ENCODE measurements around the gene RHCG.

The RHCG gene

DNA sequence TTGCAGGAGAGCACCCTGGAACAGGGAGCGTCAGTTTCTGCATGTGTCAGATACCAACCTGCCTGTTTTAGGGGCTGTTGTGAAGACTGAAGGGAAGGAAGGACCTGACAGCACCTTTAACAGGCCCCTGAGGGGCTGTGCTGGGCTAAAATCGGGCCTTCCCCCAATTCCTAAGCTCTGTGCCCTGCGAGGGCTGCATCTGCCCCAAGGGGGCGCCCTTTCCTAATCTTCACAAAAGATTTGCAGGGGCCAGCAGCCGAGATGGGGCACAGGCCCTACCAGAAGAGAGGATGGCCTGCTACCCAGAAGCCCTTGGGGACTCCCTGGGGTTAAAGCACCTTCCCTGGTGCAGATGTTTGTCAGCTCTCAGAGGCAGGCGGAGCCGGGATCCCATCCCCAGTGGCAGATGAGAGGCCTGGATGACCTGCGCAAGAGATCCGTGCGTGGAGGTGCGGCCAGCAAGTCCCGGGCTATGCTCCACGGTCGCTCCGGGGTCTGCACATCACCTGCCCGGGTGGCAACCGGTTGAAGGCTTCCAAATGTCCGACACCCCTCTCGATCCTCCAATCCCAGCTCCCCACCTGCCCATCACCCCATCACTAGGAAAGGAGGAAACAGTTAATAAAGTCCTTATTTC, 53.6 kb downstream of the RHCG start:
- no peak for DNase-seq

DNA sequence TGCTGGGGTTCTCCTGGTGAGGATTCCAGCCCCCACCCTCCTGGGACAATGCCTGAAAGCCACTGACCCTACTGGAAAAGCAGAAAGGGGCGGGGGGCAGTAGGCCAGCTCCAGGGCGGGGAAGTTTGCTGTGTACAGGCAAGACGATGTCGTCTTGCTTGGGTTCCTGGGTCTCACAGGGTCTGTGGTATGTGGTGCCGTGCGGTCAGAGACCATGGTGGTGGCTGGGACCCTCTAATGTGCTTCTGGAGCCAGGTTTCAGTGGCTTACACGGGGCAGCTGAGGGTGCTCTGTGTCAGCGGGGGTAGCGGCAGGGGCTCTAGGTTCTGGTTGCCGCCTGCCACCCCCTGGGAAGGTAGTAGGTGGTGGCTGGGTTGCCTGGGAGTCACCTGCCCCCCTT, 54.2 kb downstream of the RHCG start:
- DNase-seq: no peak

DNA sequence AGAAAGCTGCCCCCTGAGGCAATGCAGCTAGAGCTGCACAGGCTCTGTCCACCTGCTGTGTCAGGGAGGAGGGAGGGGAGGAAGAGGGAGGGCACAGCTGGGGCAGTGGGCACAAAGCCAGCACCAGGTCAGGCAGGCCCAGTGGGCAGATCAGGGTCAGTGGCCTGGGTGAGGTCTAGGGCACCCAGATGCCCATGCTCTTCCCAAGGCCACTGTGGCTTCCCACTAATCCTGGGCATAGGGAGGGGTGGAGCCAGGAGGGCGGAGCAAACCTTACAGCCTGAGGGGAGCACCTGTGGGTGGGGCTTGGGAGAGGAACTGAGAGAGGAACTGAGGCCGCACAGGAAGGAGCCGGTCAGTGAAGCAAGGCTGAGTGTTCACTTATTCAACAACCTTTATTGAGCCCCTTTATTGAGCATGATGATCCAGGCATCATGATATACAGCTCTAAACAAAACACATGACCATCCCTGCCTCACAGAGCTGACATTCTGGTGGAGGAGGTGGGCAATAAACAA, 55.0 kb downstream of the RHCG start:
- DNase-seq: no peak

DNA sequence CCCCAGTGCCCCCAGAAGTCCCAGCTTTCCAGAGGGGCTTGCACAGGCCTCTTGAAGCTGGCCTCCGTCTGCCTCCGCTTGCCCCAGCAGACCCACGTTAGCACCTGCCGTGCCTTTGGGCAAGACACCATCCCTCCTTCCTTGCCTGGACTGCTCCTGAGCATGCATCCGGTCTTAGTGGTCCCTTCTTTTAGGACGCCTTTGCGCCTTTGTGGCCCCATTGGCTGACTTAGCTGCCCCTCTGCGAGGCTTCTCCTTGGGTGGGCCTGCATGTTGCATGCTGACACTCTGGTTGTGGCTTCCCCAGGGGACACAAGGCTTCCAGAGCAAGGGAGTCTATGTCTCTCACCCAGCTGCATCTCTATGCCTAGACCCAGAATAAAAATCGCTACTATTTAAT, 56.6 kb downstream of the RHCG start:
- no peak for DNase-seq

DNA sequence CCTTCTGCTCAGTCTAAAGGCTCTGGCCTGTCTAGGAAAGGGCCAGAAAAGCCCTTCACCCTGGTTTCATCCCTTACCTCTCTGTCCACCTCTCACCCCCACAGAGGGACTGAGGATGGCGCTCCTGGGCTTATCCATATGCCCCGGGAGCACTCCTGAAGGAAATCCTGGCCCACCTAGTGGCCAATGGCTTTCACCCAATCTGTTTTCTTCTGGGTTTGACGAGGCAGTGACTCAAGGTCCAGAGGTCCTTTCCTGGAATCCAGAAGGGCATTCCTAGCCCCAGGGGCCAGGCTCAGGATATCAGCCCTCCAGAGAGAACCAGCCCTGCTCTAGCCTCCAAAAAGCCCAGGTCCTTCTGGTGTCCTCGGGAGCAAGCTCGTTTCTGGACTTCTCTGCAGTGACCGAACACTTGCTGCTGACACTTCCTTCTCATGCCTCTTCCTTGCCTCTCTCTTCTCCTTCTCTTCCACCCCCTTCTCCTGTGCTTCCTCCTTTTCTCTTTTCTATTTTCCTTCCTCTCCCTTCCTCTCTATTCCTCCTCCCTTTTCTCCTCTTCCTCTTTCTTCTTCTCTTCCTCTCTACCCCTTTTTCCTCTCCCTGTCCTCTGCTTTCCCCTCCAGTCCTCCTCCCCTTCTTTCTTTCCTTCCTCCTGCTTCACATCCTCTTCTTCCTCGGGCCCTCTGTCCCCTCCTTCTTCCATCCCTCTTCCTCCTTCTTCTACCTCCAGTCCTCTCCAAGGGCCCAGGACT, 59.6 kb downstream of the RHCG start:
- no peak for DNase-seq

DNA sequence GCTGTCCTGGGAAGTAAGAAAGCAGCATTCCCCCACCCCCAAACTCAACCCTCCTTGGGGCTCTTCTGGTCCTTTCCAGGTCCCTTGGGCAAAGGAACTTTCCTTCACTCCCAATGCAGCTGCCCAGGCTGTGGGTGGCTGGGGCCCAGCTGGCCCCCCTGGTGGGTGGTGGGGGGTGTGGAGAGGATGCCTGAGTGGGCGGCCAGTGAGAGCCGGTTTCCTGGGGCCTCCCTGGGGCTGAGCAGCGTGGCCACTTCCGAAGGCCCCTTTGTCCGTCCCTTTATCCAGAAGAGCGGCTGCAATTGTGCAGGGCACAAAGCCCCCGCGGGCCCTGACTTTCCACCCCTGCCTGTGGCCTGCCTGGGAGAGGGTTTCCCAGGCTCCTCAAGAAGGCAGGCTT, 61.0 kb downstream of the RHCG start:
- no peak for DNase-seq

DNA sequence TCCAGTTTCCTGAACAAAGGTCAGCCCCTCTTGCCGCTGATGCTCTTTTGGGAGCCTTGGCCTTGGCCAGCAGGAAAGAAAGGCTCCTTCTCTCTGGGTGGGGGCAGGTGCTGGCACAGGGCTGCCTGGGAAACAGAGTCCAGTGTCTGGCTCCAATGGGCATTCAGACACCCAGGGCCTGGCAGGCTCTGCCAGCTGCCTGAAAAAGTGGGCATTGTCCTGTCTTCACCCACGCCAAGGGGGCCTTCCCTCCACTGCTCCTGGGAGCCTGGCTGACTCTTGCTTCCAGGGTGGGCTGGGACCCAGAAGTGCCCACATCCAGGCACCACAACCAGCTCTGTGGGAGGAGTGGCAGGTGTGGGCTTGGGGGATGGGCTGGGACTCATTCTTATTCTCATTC, 62.7 kb downstream of the RHCG start:
- no peak for DNase-seq

DNA sequence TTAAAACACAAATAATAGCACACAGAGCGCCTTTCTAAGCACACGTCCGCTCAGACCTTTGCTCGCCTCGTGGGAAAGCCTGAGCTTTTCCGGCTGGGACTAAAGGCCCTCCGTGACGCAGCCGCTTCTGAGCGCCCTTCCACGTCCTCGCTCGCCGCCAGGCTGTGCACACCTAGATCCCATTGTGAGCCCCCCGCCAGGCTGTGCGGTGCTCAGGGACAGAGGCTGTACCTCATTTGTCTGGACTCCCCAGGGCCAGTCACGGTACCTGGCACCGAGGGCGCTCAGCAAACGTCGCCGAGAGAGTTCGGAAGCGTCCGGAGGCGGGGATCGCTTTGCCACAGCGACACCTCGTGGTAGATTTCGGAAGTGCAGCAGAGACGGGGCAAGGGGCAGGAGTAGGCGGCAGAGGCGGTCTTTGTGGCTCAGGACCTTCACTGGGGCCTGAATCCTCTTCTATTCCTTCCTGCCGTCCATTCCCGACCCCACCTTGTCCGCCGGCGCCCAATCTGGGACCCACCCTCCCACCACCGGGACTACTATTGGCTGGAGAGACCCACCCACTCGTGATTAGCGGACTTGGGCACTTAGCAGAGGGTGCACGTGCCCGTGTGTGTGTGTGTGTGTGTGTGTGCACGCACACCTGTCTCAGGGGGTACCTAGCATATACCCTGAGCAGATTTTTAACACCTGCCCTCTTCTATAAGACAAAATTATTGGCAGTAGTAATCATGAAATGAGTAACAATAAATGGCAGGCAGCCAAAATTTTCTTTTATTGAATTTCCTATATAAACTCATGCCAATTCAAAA, 65.6 kb downstream of the RHCG start:
- no peak for DNase-seq

DNA sequence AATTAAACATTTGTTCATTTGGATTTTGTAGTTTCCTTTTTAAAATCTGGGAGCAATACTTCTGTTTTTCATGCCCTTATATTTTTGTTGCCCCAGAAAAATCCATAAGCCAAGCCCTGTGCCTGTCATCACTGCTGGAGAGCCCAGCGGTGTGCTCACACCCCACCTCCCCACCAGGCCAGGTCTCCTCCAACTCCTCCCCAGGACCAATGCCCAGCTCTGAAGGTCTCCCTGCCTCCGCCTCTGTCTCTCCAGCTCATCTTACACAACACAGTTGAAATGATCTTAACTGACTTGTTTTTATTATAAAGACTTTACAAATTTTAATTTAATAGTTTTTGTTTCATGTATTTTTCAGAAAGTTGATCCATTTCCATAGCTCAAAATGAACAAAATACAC, 66.4 kb downstream of the RHCG start:
- no peak for DNase-seq

DNA sequence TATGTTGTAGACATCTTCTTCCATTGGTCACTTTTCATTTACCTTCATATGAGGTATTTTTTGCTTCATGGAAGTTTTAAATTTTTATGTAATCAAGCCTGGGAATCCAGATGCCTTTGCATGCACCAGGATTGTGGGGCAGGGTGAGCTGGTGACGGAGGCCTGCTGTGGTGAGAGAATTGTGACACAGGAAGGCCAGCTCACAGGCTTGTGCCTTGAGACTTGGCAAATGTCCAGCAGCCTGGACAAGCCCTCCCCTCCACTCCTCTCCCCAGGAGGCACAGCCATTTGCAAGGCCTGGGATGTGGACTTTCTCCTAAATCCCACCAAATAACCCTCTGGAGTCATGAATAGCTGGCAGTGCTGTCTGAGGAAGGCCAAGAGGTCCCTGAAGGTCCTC, 67.4 kb downstream of the RHCG start:
- DNase-seq: no peak

DNA sequence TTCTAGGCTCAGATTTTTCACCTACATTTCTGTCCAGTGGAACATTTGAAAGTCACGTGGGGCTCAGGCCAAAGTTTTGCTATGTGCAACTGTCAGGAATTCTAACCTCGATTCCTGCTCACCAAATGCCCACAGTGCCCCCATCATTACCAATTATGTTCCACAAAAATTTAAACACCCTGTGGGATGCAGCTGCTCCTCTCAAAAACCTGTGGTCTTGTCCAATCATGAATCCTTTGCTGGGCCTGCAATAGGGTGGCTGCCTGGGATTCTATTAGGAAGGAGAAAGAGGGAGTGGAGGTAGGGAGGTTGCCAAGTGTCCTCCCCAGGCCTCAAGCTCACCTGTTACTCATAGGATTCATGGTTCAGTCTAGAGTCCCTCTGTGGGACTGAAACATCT, 68.1 kb downstream of the RHCG start:
- DNase-seq: no peak

DNA sequence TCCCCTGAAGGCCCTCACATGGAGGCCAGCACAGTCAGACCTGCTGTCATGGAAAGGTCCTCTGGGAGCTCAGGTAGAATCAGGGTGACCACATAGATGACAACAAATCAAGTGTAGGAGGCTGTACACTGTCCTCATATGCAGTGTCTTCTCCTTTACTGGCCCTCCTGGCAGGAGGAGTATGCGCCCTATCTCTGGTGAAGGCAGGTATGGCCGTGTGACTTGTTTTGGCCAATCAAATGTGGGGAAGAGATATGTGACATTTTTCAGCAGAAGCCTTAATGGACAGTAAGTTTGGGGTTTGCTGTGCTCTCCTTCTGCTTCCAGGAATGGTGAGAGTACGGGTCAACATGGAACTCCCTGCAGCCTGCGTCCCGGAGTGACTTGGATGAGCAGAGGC, 69.9 kb downstream of the RHCG start:
- no peak for DNase-seq

DNA sequence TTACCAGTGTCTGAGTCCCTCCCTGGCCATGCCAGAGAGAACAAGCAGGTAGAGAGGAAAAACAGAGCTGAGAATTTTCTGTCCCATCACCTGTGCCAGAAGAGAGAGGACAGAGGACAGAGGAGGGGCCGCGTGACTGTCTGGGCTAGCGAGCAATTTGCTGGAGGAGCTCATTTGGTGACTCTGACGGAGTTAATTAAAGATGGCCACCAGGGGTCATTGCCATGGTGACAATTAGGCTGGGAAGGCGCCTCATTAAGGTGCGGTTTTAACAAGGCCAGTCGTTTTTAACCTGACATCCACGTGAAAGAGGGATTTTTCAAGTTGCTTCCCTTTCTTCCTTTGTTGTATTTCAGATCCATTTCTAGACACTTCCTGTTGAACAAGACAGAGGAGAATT, 72.4 kb downstream of the RHCG start:
- DNase-seq: no peak
